BLaER1 treated with 17β-estradiol and CSF1 and Interleukin-3, amounts not matched to agents 10 nM and 100 nM (cell line): ENCODE measurements around the gene PLPP1.
"Not testable (repeated sequence)": the region's sequence is repeated elsewhere in the genome, so short reads cannot be mapped to it uniquely, and the experiment has no call there.

Experiments
- H3K27ac ChIP-seq, 11 experiments: shearing (Covaris generic); formaldehyde crosslinking; 2 replicates each; pipeline ENCODE4 v1.8.1; 2022
- H3K27me3 ChIP-seq, 11 experiments: shearing (Covaris generic); formaldehyde crosslinking; 2 replicates each; pipeline ENCODE4 v1.8.1; 2022
- H3K36me3 ChIP-seq, 11 experiments: shearing (Covaris generic); formaldehyde crosslinking; 2 replicates each; pipeline ENCODE4 v1.8.1; 2022
- H3K4me1 ChIP-seq, 10 experiments: shearing (Covaris generic); formaldehyde crosslinking; 2 replicates each; pipeline ENCODE4 v1.8.1; 2022
- H3K4me2 ChIP-seq, 11 experiments: shearing (Covaris generic); formaldehyde crosslinking; 2 replicates each; pipeline ENCODE4 v1.8.1; 2022
- H3K4me3 ChIP-seq, 10 experiments: shearing (Covaris generic); formaldehyde crosslinking; 2 replicates each; pipeline ENCODE4 v1.8.1; 2022
- H3K9ac ChIP-seq, 11 experiments: shearing (Covaris generic); formaldehyde crosslinking; 2 replicates each; pipeline ENCODE4 v1.8.1; 2022
- H3K9me3 ChIP-seq, 11 experiments: shearing (Covaris generic); formaldehyde crosslinking; replicated peaks in 1 of 11; 2 replicates each; pipeline ENCODE4 v1.8.1; 2022
- H4K20me1 ChIP-seq, 11 experiments: shearing (Covaris generic); formaldehyde crosslinking; 2 replicates each; pipeline ENCODE4 v1.8.1; 2022
- Cebpa-rat ChIP-seq, 11 experiments: shearing (Covaris generic); IDR thresholded peaks; 2 replicates each; pipeline ENCODE4 v1.8.1; 2022

Gene PLPP1

GRCh38 chr5:55551904-55552303 lies 17.1 kb upstream of the PLPP1 start:
- Histone ChIP-seq H3K9ac (no peak overlapping the region), H4K20me1 (no peaks in the 10 kb centered on the region), H3K27ac (no peak overlapping the region), H3K27me3 (no peaks in the 10 kb centered on the region), H3K4me1 (peaks cover 0 to 12% (median 9%) of the 10 kb centered on the region in 10 experiments; a peak in 10 of 20 replicates), H3K4me3 (no peak overlapping the region), H3K4me2 (peak overlapping the region in 5 of 11 experiments; percentile 43 to 69 (median 48); a peak in 8 of 22 replicates), H3K9me3 (no peaks in the 10 kb centered on the region), H3K36me3 (no peaks in the 10 kb centered on the region)
- no peak for TF ChIP-seq Cebpa-rat (IDR thresholded peaks at IDR 0.05)

GRCh38 chr5:55551358-55551757 lies 16.6 kb upstream of the PLPP1 start:
- Histone ChIP-seq H3K36me3 (no peaks in the 10 kb centered on the region), H3K4me2 (peak overlapping the region in 8 of 11 experiments; percentile 2 to 69 (median 46); a peak in 13 of 22 replicates), H3K4me3 (no peak overlapping the region), H3K9me3 (no peaks in the 10 kb centered on the region), H3K4me1 (peaks cover 0 to 12% (median 9%) of the 10 kb centered on the region in 10 experiments; a peak in 10 of 20 replicates), H3K27ac (no peak overlapping the region), H3K27me3 (no peaks in the 10 kb centered on the region), H3K9ac (no peak overlapping the region), H4K20me1 (no peaks in the 10 kb centered on the region)
- no peak for TF ChIP-seq Cebpa-rat (IDR thresholded peaks at IDR 0.05)

DNA sequence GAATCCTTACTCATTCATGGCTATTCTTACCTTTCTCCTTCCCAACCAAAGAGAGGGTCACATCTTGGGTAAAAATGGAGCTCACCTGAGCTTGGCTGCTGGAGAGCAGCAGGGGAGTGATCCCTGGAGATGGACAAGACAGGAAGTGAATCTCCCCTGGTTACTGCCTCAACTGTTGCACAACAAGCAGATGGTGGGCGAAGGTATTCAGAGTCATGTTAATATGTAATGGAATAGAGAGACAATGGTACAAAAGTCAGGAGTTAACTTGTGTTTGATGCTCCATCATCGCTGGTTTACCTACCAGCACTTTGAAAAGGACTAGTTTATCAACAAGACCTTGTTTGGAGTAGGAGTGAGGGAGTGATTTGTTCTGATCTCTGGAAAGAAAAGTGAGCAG lies 13.0 kb upstream of the PLPP1 start:
- Histone ChIP-seq H3K4me3 (no peak overlapping the region), H3K36me3 (no peaks in the 10 kb centered on the region), H3K27ac (no peak overlapping the region), H3K9me3 (no peaks in the 10 kb centered on the region), H3K27me3 (no peaks in the 10 kb centered on the region), H3K4me2 (0 out of 22 replicates have a peak overlapping the region, but pooled peaks of 2 of the 11 experiments have one; percentile 8 to 19), H3K4me1 (peaks cover 0 to 12% (median 9%) of the 10 kb centered on the region in 10 experiments; a peak in 10 of 20 replicates), H3K9ac (no peak overlapping the region), H4K20me1 (no peaks in the 10 kb centered on the region)
- no peak for TF ChIP-seq Cebpa-rat (IDR thresholded peaks at IDR 0.05)

DNA sequence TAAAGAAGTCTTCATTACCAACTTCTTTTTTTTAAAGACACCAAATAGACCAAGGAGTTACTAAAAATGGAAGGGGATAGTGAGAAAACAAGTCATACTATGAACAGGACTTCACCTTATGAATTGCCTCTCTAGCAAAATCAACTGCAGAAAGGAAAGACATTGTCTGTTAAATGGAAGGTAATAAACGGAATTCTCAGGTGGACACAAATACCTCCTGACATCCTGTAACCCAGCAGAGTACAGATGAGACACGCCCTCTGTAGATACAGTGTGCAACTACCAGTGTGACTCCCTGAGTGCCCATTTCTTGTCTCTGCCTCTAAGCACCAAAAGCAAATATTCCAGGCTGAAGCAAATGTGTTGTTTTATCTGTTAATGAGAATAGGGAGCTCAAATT lies 12.2 kb upstream of the PLPP1 start:
- no peak overlapping the region for H3K9ac ChIP-seq
- TF ChIP-seq Cebpa-rat (IDR thresholded peaks at IDR 0.05): no peak
- no peaks in the 10 kb centered on the region for H3K9me3 ChIP-seq
- H3K36me3 ChIP-seq: no peaks in the 10 kb centered on the region
- no peak overlapping the region for H3K27ac ChIP-seq
- no peak overlapping the region for H3K4me2 ChIP-seq
- H3K27me3 ChIP-seq: no peaks in the 10 kb centered on the region
- peaks cover 0 to 11% (median 9%) of the 10 kb centered on the region in 10 experiments; a peak in 10 of 20 replicates for H3K4me1 ChIP-seq
- H3K4me3 ChIP-seq: no peak overlapping the region
- no peaks in the 10 kb centered on the region for H4K20me1 ChIP-seq

DNA sequence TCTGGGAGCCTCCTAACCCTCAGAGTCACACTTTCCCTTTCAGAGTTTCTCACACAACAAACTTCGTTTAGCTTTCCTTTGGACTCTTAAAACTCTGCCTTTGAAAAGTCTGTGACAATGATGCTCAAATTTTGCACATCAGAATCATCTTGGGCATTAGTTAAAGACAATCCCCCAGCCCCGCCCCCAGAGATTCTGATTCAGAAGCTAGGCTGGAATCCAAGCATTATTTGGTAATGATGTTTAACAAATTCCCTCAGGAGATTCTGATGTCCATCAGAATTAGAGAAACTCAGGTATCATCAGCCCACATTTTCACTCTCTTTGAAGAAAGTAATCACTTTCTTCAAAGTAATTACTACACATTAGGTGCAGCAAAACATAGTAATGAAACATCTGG lies 9.6 kb upstream of the PLPP1 start:
- H3K36me3 ChIP-seq: no peaks in the 10 kb centered on the region
- TF ChIP-seq Cebpa-rat (IDR thresholded peaks at IDR 0.05): no peak
- H3K4me1 ChIP-seq: peaks cover 0 to 9% (median 0%) of the 10 kb centered on the region in 10 experiments; a peak in 6 of 20 replicates

DNA sequence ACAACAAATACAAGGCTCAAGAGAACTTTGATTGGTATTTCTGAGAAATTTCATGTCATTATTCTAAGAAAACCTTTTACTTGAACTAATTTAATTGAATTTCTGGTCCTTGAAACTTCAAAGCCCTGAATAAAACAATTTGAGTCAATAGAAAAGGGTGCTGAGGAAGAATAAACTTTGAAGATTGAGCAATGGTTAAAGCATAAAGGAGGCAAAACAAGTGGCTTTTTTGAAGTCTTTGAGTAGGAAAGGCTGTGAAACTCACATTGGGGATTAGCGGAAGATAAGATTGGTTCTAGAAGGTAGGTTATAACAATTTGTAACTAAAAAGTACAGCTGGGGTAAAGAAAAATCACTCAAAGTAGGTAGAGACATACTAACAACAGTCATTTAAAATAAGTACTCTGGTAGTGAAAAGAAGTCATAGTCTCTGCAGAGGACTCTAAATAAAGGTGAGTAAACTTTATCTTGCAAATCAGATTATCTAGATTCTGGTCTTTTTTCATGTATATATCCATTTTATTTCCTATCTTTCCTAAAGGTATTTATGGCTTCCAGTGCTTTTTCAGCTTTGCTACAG lies 6.4 kb upstream of the PLPP1 start:
- H3K4me3 ChIP-seq: no peak overlapping the region
- H3K27me3 ChIP-seq: no peaks in the 10 kb centered on the region
- no peak overlapping the region; a peak in 1 of 22 replicates for H3K4me2 ChIP-seq
- no peaks in the 10 kb centered on the region for H4K20me1 ChIP-seq
- H3K27ac ChIP-seq: no peak overlapping the region
- H3K4me1 ChIP-seq: peaks cover 0 to 13% (median 5%) of the 10 kb centered on the region in 10 experiments; a peak in 12 of 20 replicates
- H3K9ac ChIP-seq: no peak overlapping the region
- TF ChIP-seq Cebpa-rat (IDR thresholded peaks at IDR 0.05): no peak
- no peaks in the 10 kb centered on the region for H3K9me3 ChIP-seq
- H3K36me3 ChIP-seq: no peaks in the 10 kb centered on the region

More for the DNA sequence above, 9.6 kb upstream of the PLPP1 start:
- H3K4me3 ChIP-seq: no peak overlapping the region
- no peaks in the 10 kb centered on the region for H3K9me3 ChIP-seq
- no peak overlapping the region for H3K9ac ChIP-seq
- H3K27ac ChIP-seq: no peak overlapping the region
- H3K27me3 ChIP-seq: no peaks in the 10 kb centered on the region
- H4K20me1 ChIP-seq: no peaks in the 10 kb centered on the region
- no peak overlapping the region for H3K4me2 ChIP-seq

DNA sequence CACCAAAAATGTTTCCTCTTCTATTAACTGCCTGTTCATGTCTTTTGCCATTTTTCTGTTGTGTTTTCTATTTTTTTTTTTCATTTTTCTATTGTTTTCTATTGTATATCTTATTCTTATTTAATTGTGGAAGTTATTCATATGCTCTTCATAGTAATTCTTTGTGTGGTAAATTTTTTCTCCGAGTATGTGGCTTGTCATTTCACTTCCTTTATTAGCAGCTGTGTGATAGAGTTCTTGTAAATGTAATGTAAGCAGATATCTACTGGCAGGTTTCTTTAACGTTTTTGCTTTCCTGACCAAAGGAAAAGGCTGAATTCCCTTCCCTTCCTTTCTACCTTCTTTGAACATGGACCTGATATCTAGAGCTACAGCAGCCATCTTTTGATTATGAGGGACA lies 5.8 kb upstream of the PLPP1 start:
- Histone ChIP-seq H4K20me1 (no peaks in the 10 kb centered on the region), H3K4me3 (no peak overlapping the region), H3K27ac (no peak overlapping the region), H3K9ac (no peak overlapping the region), H3K4me2 (peak overlapping the region in 1 of 11 experiments; percentile 4; a peak in 2 of 22 replicates), H3K36me3 (no peaks in the 10 kb centered on the region), H3K4me1 (peaks cover 0 to 14% (median 6%) of the 10 kb centered on the region in 10 experiments; a peak in 14 of 20 replicates), H3K27me3 (no peaks in the 10 kb centered on the region), H3K9me3 (no peaks in the 10 kb centered on the region)
- no peak for TF ChIP-seq Cebpa-rat (IDR thresholded peaks at IDR 0.05)

DNA sequence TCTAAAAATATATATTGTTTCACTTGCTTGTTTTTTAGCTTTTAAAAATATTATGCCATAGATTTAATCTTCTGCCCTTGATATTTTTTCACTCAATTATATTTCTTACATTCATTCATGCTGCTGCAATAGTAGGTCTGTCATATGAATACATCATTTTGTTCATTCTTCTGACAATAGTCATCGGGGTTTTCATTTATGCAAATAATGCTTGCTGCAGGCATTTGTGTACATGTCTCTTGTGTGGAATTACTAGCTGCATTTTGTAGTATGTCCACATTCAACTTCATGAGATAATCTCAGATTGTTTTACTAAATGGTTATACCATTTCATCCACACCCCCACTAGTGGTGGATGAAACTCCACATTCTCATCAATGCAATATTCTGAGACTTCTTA lies 5.3 kb upstream of the PLPP1 start:
- Histone ChIP-seq H3K4me2 (peak overlapping the region in 1 of 11 experiments; percentile 4; a peak in 1 of 22 replicates), H3K9ac (no peak overlapping the region), H3K27me3 (no peaks in the 10 kb centered on the region), H3K4me3 (no peak overlapping the region), H3K27ac (no peak overlapping the region), H3K4me1 (peaks cover 0 to 17% (median 9%) of the 10 kb centered on the region in 10 experiments; a peak in 15 of 20 replicates), H3K9me3 (no peaks in the 10 kb centered on the region), H3K36me3 (no peaks in the 10 kb centered on the region), H4K20me1 (no peaks in the 10 kb centered on the region)
- no peak for TF ChIP-seq Cebpa-rat (IDR thresholded peaks at IDR 0.05)

- TF ChIP-seq Cebpa-rat (IDR thresholded peaks at IDR 0.05): no peak
- H3K4me1 ChIP-seq: peaks cover 5 to 21% (median 14%) of the 10 kb centered on the region in 10 experiments; a peak in 19 of 20 replicates
- no peaks in the 10 kb centered on the region for H3K9me3 ChIP-seq
- peak overlapping the region in 1 of 11 experiments; percentile 30; a peak in 1 of 22 replicates for H3K9ac ChIP-seq
- peaks cover 0 to 4% (median 0%) of the 10 kb centered on the region in 11 experiments; a peak in 2 of 22 replicates for H3K27me3 ChIP-seq
- no peaks in the 10 kb centered on the region for H3K36me3 ChIP-seq
- no peak overlapping the region for H3K27ac ChIP-seq
- H3K4me2 ChIP-seq: peak overlapping the region in 7 of 11 experiments; percentile 2 to 46 (median 19); a peak in 9 of 22 replicates
- H3K4me3 ChIP-seq: no peak overlapping the region
- H4K20me1 ChIP-seq: no peaks in the 10 kb centered on the region
Observed at GRCh38 chr5:55538661-55539060, 3.9 kb upstream of the PLPP1 start.

- not testable (repeated sequence) for H3K36me3 ChIP-seq, H3K4me3 ChIP-seq, H3K4me2 ChIP-seq, H3K27me3 ChIP-seq, H3K27ac ChIP-seq, H3K9me3 ChIP-seq, H4K20me1 ChIP-seq, H3K9ac ChIP-seq
- peaks cover 9 to 24% (median 20%) of the 10 kb centered on the region in 10 experiments; a peak in 19 of 20 replicates for H3K4me1 ChIP-seq
Observed at GRCh38 chr5:55537315-55537714, 2.6 kb upstream of the PLPP1 start.
